ENCODE data around the gene AKT1S1.
"Not testable (repeated sequence)": the region's sequence is repeated elsewhere in the genome, so short reads cannot be mapped to it uniquely, and the experiment has no call there.

Gene AKT1S1

GRCh38 chr19:49877020-49877878 is at the start of gene AKT1S1, which contains the start of gene TBC1D17:
Gene AKT1S1, minus strand, starts transcription at chr19:49877355. Its CDS starts 4,060 bp downstream, at chr19:49873295.
Gene TBC1D17, plus strand, starts transcription at chr19:49877702. Its CDS starts 22 bp downstream, at chr19:49877724.
- H3K27ac ChIP-seq (ENCODE audit: low read depth, low read length): peak within 1 kb of the TSS; percentile 96
- H3K79me2 ChIP-seq (ENCODE audit: control insufficient read depth, insufficient read depth, low read length, unreplicated experiment): peaks cover 19% of the 10 kb centered on the region
- H3K4me3 ChIP-seq (ENCODE audit: low read depth, low read length): peak within 1 kb of the TSS; percentile 96
- H3K27me3 ChIP-seq (ENCODE audit: insufficient read depth, low read length): no peaks in the 10 kb centered on the region
- peaks cover 3% of the 10 kb centered on the region; the same call in 1 of the 2 replicates for H3K36me3 ChIP-seq (ENCODE audit: insufficient read depth, low read length)
- H3K4me1 ChIP-seq (ENCODE audit: control insufficient read depth, insufficient read depth, low read length, unreplicated experiment): peaks cover 13% of the 10 kb centered on the region
- peak within 1 kb of the TSS; percentile 88 for H2AFZ ChIP-seq (ENCODE audit: low read length, unreplicated experiment)

- Histone ChIP-seq H3K36me3 (ENCODE audit: insufficient read depth, low read length) (peaks cover 11% of the 10 kb centered on the region; the same call in 1 of the 2 replicates), H3K27me3 (ENCODE audit: insufficient read depth, low read length) (no peaks in the 10 kb centered on the region), H3K27ac (ENCODE audit: low read depth, low read length) (no peak overlapping the region), H3K4me1 (ENCODE audit: control insufficient read depth, insufficient read depth, low read length, unreplicated experiment) (peaks cover 28% of the 10 kb centered on the region), H3K4me3 (ENCODE audit: low read depth, low read length) (no peak overlapping the region), H2AFZ (ENCODE audit: low read length, unreplicated experiment) (no peak overlapping the region), H3K79me2 (ENCODE audit: control insufficient read depth, insufficient read depth, low read length, unreplicated experiment) (peaks cover 66% of the 10 kb centered on the region)
Observed at GRCh38 chr19:49926515-49926914, 49.4 kb upstream of the AKT1S1 start.

- Histone ChIP-seq H3K79me2 (ENCODE audit: control insufficient read depth, insufficient read depth, low read length, unreplicated experiment) (peaks cover 76% of the 10 kb centered on the region), H3K4me3 (ENCODE audit: low read depth, low read length) (no peak overlapping the region), H3K27me3 (ENCODE audit: insufficient read depth, low read length) (no peaks in the 10 kb centered on the region), H3K4me1 (ENCODE audit: control insufficient read depth, insufficient read depth, low read length, unreplicated experiment) (peaks cover 28% of the 10 kb centered on the region), H2AFZ (ENCODE audit: low read length, unreplicated experiment) (no peak overlapping the region), H3K27ac (ENCODE audit: low read depth, low read length) (no peak overlapping the region), H3K36me3 (ENCODE audit: insufficient read depth, low read length) (peaks cover 11% of the 10 kb centered on the region; the same call in 1 of the 2 replicates)
Observed at GRCh38 chr19:49925486-49925885, 48.3 kb upstream of the AKT1S1 start.

GRCh38 chr19:49924881-49925210 is 47.7 kb upstream of the AKT1S1 start:
- not testable (repeated sequence) for H3K4me3 ChIP-seq (ENCODE audit: low read depth, low read length); H2AFZ ChIP-seq (ENCODE audit: low read length, unreplicated experiment); H3K27ac ChIP-seq (ENCODE audit: low read depth, low read length); H3K27me3 ChIP-seq (ENCODE audit: insufficient read depth, low read length)
- Histone ChIP-seq H3K79me2 (ENCODE audit: control insufficient read depth, insufficient read depth, low read length, unreplicated experiment) (peaks cover 81% of the 10 kb centered on the region), H3K4me1 (ENCODE audit: control insufficient read depth, insufficient read depth, low read length, unreplicated experiment) (peaks cover 28% of the 10 kb centered on the region), H3K36me3 (ENCODE audit: insufficient read depth, low read length) (peaks cover 11% of the 10 kb centered on the region; the same call in 1 of the 2 replicates)

- Histone ChIP-seq H3K27me3 (ENCODE audit: insufficient read depth, low read length) (no peaks in the 10 kb centered on the region), H3K27ac (ENCODE audit: low read depth, low read length) (no peak overlapping the region), H3K4me3 (ENCODE audit: low read depth, low read length) (no peak overlapping the region), H3K4me1 (ENCODE audit: control insufficient read depth, insufficient read depth, low read length, unreplicated experiment) (peaks cover 28% of the 10 kb centered on the region), H3K36me3 (ENCODE audit: insufficient read depth, low read length) (peaks cover 11% of the 10 kb centered on the region; the same call in 1 of the 2 replicates), H3K79me2 (ENCODE audit: control insufficient read depth, insufficient read depth, low read length, unreplicated experiment) (peaks cover 87% of the 10 kb centered on the region), H2AFZ (ENCODE audit: low read length, unreplicated experiment) (no peak overlapping the region)
Observed at GRCh38 chr19:49924004-49924880, 47.1 kb upstream of the AKT1S1 start.

- Histone ChIP-seq H3K36me3 (ENCODE audit: insufficient read depth, low read length) (peaks cover 11% of the 10 kb centered on the region; the same call in 1 of the 2 replicates), H3K27me3 (ENCODE audit: insufficient read depth, low read length) (no peaks in the 10 kb centered on the region), H2AFZ (ENCODE audit: low read length, unreplicated experiment) (no peak overlapping the region), H3K4me3 (ENCODE audit: low read depth, low read length) (no peak overlapping the region), H3K27ac (ENCODE audit: low read depth, low read length) (no peak overlapping the region), H3K4me1 (ENCODE audit: control insufficient read depth, insufficient read depth, low read length, unreplicated experiment) (peaks cover 28% of the 10 kb centered on the region), H3K79me2 (ENCODE audit: control insufficient read depth, insufficient read depth, low read length, unreplicated experiment) (peaks cover 85% of the 10 kb centered on the region)
Observed at GRCh38 chr19:49923055-49924003, 46.2 kb upstream of the AKT1S1 start.

GRCh38 chr19:49921871-49922795 is 45.0 kb upstream of the AKT1S1 start:
- peaks cover 80% of the 10 kb centered on the region for H3K79me2 ChIP-seq (ENCODE audit: control insufficient read depth, insufficient read depth, low read length, unreplicated experiment)
- H2AFZ ChIP-seq (ENCODE audit: low read length, unreplicated experiment): no peak overlapping the region
- no peak overlapping the region for H3K4me3 ChIP-seq (ENCODE audit: low read depth, low read length)
- H3K4me1 ChIP-seq (ENCODE audit: control insufficient read depth, insufficient read depth, low read length, unreplicated experiment): peaks cover 19% of the 10 kb centered on the region
- H3K27me3 ChIP-seq (ENCODE audit: insufficient read depth, low read length): no peaks in the 10 kb centered on the region
- H3K36me3 ChIP-seq (ENCODE audit: insufficient read depth, low read length): peaks cover 5% of the 10 kb centered on the region; the same call in 1 of the 2 replicates
- peak overlapping the region; percentile 61; the same call in 1 of the 2 replicates for H3K27ac ChIP-seq (ENCODE audit: low read depth, low read length)

GRCh38 chr19:49920624-49921363 is 43.6 kb upstream of the AKT1S1 start:
- Histone ChIP-seq H3K4me3 (ENCODE audit: low read depth, low read length) (no peak overlapping the region), H3K27ac (ENCODE audit: low read depth, low read length) (no peak overlapping the region), H3K4me1 (ENCODE audit: control insufficient read depth, insufficient read depth, low read length, unreplicated experiment) (peaks cover 17% of the 10 kb centered on the region), H3K27me3 (ENCODE audit: insufficient read depth, low read length) (no peaks in the 10 kb centered on the region), H2AFZ (ENCODE audit: low read length, unreplicated experiment) (no peak overlapping the region), H3K79me2 (ENCODE audit: control insufficient read depth, insufficient read depth, low read length, unreplicated experiment) (peaks cover 78% of the 10 kb centered on the region), H3K36me3 (ENCODE audit: insufficient read depth, low read length) (peaks cover 4% of the 10 kb centered on the region; the same call in 1 of the 2 replicates)

- Histone ChIP-seq H3K36me3 (ENCODE audit: insufficient read depth, low read length) (no peaks in the 10 kb centered on the region), H3K27me3 (ENCODE audit: insufficient read depth, low read length) (no peaks in the 10 kb centered on the region), H3K27ac (ENCODE audit: low read depth, low read length) (no peak overlapping the region), H2AFZ (ENCODE audit: low read length, unreplicated experiment) (no peak overlapping the region), H3K79me2 (ENCODE audit: control insufficient read depth, insufficient read depth, low read length, unreplicated experiment) (peaks cover 60% of the 10 kb centered on the region), H3K4me3 (ENCODE audit: low read depth, low read length) (no peak overlapping the region), H3K4me1 (ENCODE audit: control insufficient read depth, insufficient read depth, low read length, unreplicated experiment) (peaks cover 12% of the 10 kb centered on the region)
Observed at GRCh38 chr19:49918089-49918488, 40.9 kb upstream of the AKT1S1 start.

Data from ACC112 (cell line).